HepG2 (cell line): ENCODE data around the gene CTNND1. TPM values are rescaled to one million over a fixed set of nuclear protein-coding genes. Genes with fewer than 3 reads are reported as not detected.
A peak's percentile ranks its signal among the peaks of the same experiment; 100 is the strongest.

Experiments used
- ARHGAP35 ChIP-seq: sonication (generic); formaldehyde crosslinking; IDR thresholded peaks from 2 replicates; pipeline ENCODE4 v1.9.0; 2022; ENCODE audit warnings: mild to moderate bottlenecking, inconsistent platforms, moderate library complexity, missing genetic modification reagents, borderline replicate concordance
- ARID3A ChIP-seq: IDR thresholded peaks from 2 replicates; pipeline ENCODE4 v1.6.1; 2012; ENCODE audit warnings: low read depth, low read length, improper control_type of control experiment
- ATF7-NPFF ChIP-seq: sonication (generic); formaldehyde crosslinking; IDR thresholded peaks from 2 replicates; pipeline ENCODE4 v1.8.1; 2023; ENCODE audit warnings: mild to moderate bottlenecking, low read depth, missing genetic modification reagents, moderate library complexity
- FOXA3 ChIP-seq: IDR thresholded peaks from 2 replicates; pipeline ENCODE4 v1.6.1; 2016; ENCODE audit warnings: missing genetic modification reagents, missing compliant biosample characterization
- FOXM1 ChIP-seq: sonication (generic); formaldehyde crosslinking; IDR thresholded peaks from 2 replicates; pipeline ENCODE4 v1.5.0; 2020; ENCODE audit warnings: missing genetic modification reagents
- IRF1 ChIP-seq: sonication (generic); formaldehyde crosslinking; IDR thresholded peaks from 2 replicates; pipeline ENCODE4 v1.4.0; 2020; ENCODE audit warnings: low read depth, mild to moderate bottlenecking, missing genetic modification reagents
- KDM2A ChIP-seq: sonication (generic); formaldehyde crosslinking; IDR thresholded peaks from 2 replicates; pipeline ENCODE4 v1.4.0; 2020; ENCODE audit warnings: low read depth, missing genetic modification reagents, borderline replicate concordance
- NKX3-1 ChIP-seq: sonication (generic); formaldehyde crosslinking; IDR thresholded peaks from 2 replicates; pipeline ENCODE4 v1.5.0; 2020; ENCODE audit warnings: missing genetic modification reagents
- PRDM10 ChIP-seq: sonication (generic); formaldehyde crosslinking; IDR thresholded peaks from 2 replicates; pipeline ENCODE4 v1.4.0; 2020; ENCODE audit warnings: low read depth, missing genetic modification reagents
- XBP1 ChIP-seq: sonication (generic); formaldehyde crosslinking; IDR thresholded peaks from 2 replicates; pipeline ENCODE4 v1.5.0; 2020; ENCODE audit warnings: missing genetic modification reagents
- ZFP36L1 ChIP-seq: sonication (generic); formaldehyde crosslinking; IDR thresholded peaks from 2 replicates; pipeline ENCODE4 v1.8.0; 2022; ENCODE audit warnings: mild to moderate bottlenecking, missing genetic modification reagents, moderate library complexity
- ZNF501 ChIP-seq: sonication (generic); formaldehyde crosslinking; IDR thresholded peaks from 2 replicates; pipeline ENCODE4 v1.5.1; 2020; ENCODE audit warnings: mild to moderate bottlenecking, moderate library complexity, missing genetic modification reagents
- ZNF550 ChIP-seq: sonication (generic); formaldehyde crosslinking; IDR thresholded peaks from 2 replicates; pipeline ENCODE4 v1.4.0; 2020; ENCODE audit warnings: mild to moderate bottlenecking, missing genetic modification reagents, borderline replicate concordance
- ZNF556 ChIP-seq: sonication (generic); formaldehyde crosslinking; IDR thresholded peaks from 2 replicates; pipeline ENCODE4 v1.4.0; 2020; ENCODE audit warnings: mild to moderate bottlenecking, missing genetic modification reagents, borderline replicate concordance
- polyA plus RNA-seq, 8 experiments: library from polyadenylated mRNA; depleted of rRNA in 3 of 8; stranded (reverse) in 7 of 8; unstranded in 1 of 8; fragments of >200 nt; fragmentation: Illumina TruSeq in 4 of 8; extraction: Trizol in 4 of 8; gene quantifications; 2 replicates each; pipeline versions ENCODE4 v1.2.1 to v1.2.3, GENCODE V29; 2011 to 2016; ENCODE audit warnings: low read depth in 4 of 8, missing spikeins in 1 of 8, mixed read lengths in 1 of 8; ENCODE audit not compliant: insufficient read depth in 1 of 8
- total RNA-seq, 5 experiments: library from RNA; depleted of rRNA; stranded (reverse); fragments of >200 nt; fragmentation: Illumina TruSeq; extraction: Trizol; gene quantifications; 2 replicates each; pipeline ENCODE4 v1.2.3, GENCODE V29; 2016; ENCODE audit warnings: low read depth in 1 of 5
- TF ChIP-seq, protein P1 (sequence below): sonication (generic); formaldehyde crosslinking; IDR thresholded peaks from 2 replicates; pipeline ENCODE4 v1.9.0; 2022; ENCODE audit warnings: missing genetic modification reagents, mild to moderate bottlenecking, borderline replicate concordance
- TF ChIP-seq, protein P2 (sequence below): IDR thresholded peaks from 2 replicates; pipeline ENCODE4 v1.6.1; 2016; ENCODE audit warnings: mild to moderate bottlenecking
- TF ChIP-seq, protein P3 (sequence below): sonication (generic); formaldehyde crosslinking; IDR thresholded peaks from 2 replicates; pipeline ENCODE4 v1.4.0; 2020; ENCODE audit warnings: mild to moderate bottlenecking, missing genetic modification reagents

The CTNND1 gene
- total and polyA plus RNA-seq, 2 of the 13 experiments (the other 11 are each of a cell fraction or from before 2014, with no cell fraction given): 117 to 128 TPM

GRCh38 chr11:57800444-57801182 lies 39.0 kb downstream of the CTNND1 start (continued):
- TF ChIP-seq ARID3A: peak; percentile 81
- TF ChIP-seq IRF1 (CRISPR knock-in tag): no peak
- peak; percentile 97 for TF ChIP-seq FOXA3 (CRISPR knock-in tag)
- TF ChIP-seq, protein P1, sequence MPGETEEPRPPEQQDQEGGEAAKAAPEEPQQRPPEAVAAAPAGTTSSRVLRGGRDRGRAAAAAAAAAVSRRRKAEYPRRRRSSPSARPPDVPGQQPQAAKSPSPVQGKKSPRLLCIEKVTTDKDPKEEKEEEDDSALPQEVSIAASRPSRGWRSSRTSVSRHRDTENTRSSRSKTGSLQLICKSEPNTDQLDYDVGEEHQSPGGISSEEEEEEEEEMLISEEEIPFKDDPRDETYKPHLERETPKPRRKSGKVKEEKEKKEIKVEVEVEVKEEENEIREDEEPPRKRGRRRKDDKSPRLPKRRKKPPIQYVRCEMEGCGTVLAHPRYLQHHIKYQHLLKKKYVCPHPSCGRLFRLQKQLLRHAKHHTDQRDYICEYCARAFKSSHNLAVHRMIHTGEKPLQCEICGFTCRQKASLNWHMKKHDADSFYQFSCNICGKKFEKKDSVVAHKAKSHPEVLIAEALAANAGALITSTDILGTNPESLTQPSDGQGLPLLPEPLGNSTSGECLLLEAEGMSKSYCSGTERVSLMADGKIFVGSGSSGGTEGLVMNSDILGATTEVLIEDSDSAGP (CRISPR knock-in tag): no peak
- peak; percentile 72; the same call in 1 of the 2 replicates for TF ChIP-seq PRDM10
- no peak for TF ChIP-seq KDM2A
- no peak for TF ChIP-seq NKX3-1
- no peak for TF ChIP-seq FOXM1
- peak; percentile 54; the same call in 1 of the 2 replicates for TF ChIP-seq ZNF501
- no peak for TF ChIP-seq ARHGAP35
- 0 out of 2 replicates have a peak, but pooled peaks have one; percentile 44 for TF ChIP-seq ZFP36L1 (CRISPR knock-in tag)
- TF ChIP-seq XBP1: no peak
- TF ChIP-seq ATF7-NPFF (CRISPR knock-in tag): no peak
- no peak for TF ChIP-seq ZNF550 (CRISPR knock-in tag)
- TF ChIP-seq, protein P2, sequence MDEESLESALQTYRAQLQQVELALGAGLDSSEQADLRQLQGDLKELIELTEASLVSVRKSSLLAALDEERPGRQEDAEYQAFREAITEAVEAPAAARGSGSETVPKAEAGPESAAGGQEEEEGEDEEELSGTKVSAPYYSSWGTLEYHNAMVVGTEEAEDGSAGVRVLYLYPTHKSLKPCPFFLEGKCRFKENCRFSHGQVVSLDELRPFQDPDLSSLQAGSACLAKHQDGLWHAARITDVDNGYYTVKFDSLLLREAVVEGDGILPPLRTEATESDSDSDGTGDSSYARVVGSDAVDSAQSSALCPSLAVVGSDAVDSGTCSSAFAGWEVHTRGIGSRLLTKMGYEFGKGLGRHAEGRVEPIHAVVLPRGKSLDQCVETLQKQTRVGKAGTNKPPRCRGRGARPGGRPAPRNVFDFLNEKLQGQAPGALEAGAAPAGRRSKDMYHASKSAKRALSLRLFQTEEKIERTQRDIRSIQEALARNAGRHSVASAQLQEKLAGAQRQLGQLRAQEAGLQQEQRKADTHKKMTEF (CRISPR knock-in tag): peak; percentile 91
- TF ChIP-seq, protein P3, sequence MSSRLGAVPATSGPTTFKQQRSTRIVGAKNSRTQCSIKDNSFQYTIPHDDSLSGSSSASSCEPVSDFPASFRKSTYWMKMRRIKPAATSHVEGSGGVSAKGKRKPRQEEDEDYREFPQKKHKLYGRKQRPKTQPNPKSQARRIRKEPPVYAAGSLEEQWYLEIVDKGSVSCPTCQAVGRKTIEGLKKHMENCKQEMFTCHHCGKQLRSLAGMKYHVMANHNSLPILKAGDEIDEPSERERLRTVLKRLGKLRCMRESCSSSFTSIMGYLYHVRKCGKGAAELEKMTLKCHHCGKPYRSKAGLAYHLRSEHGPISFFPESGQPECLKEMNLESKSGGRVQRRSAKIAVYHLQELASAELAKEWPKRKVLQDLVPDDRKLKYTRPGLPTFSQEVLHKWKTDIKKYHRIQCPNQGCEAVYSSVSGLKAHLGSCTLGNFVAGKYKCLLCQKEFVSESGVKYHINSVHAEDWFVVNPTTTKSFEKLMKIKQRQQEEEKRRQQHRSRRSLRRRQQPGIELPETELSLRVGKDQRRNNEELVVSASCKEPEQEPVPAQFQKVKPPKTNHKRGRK (CRISPR knock-in tag): no peak
- peak; percentile 66; the same call in 1 of the 2 replicates for TF ChIP-seq ZNF556 (CRISPR knock-in tag)
